PFSK-1 (cell line): Measurements from ENCODE around the gene CLDN14.

ENCODE experiments used
- POLR2AphosphoS5 ChIP-seq: IDR thresholded peaks from 2 replicates; pipeline ENCODE4 v1.6.1; 2012; ENCODE audit warnings: low read depth, mild to moderate bottlenecking, control low read depth, low read length, moderate library complexity
- TAF1 ChIP-seq: IDR thresholded peaks from 2 replicates; pipeline ENCODE4 v1.6.1; 2012; ENCODE audit warnings: low read length, control low read depth, borderline replicate concordance; ENCODE audit not compliant: insufficient read depth
- TF ChIP-seq, protein P1 (sequence below), 2 experiments: IDR thresholded peaks; 2 replicates each; pipeline versions ENCODE4 v1.6.1 to v1.8.0; 2011 to 2012; ENCODE audit warnings: low read depth in 2 of 2, low read length in 2 of 2, control low read depth in 1 of 2, inconsistent platforms in 1 of 2, mild to moderate bottlenecking in 1 of 2, moderate library complexity in 1 of 2; ENCODE audit not compliant: insufficient read depth in 1 of 2

DNA sequence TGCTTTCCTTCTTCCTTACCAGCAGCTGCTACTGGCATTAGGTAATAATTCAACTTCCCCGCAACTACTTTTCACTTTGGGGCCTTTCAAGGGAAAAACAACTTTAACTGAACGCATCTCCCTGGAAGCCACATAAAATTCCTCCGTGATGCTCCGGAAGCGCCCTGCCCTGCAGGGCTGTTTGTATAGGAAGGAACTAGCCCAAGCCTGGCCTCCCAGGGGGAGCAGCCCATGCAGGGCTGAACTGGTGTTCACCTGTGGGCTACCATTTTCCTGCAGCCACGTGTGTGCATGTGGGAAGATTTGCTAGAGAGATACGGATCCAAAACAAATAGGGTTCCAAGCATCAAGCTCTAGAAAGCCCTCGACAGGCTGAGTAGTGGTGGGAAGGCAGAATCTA lies 14.4 kb downstream of the CLDN14 start:
- TF ChIP-seq TAF1 (no peak), POLR2AphosphoS5 (no peak)
- TF ChIP-seq, protein P1, sequence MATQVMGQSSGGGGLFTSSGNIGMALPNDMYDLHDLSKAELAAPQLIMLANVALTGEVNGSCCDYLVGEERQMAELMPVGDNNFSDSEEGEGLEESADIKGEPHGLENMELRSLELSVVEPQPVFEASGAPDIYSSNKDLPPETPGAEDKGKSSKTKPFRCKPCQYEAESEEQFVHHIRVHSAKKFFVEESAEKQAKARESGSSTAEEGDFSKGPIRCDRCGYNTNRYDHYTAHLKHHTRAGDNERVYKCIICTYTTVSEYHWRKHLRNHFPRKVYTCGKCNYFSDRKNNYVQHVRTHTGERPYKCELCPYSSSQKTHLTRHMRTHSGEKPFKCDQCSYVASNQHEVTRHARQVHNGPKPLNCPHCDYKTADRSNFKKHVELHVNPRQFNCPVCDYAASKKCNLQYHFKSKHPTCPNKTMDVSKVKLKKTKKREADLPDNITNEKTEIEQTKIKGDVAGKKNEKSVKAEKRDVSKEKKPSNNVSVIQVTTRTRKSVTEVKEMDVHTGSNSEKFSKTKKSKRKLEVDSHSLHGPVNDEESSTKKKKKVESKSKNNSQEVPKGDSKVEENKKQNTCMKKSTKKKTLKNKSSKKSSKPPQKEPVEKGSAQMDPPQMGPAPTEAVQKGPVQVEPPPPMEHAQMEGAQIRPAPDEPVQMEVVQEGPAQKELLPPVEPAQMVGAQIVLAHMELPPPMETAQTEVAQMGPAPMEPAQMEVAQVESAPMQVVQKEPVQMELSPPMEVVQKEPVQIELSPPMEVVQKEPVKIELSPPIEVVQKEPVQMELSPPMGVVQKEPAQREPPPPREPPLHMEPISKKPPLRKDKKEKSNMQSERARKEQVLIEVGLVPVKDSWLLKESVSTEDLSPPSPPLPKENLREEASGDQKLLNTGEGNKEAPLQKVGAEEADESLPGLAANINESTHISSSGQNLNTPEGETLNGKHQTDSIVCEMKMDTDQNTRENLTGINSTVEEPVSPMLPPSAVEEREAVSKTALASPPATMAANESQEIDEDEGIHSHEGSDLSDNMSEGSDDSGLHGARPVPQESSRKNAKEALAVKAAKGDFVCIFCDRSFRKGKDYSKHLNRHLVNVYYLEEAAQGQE (IDR thresholded peaks at IDR 0.05; ENCODE audit: insufficient read depth in 1 of 2, low read depth in 2 of 2, low read length in 2 of 2) = no peak
